IMR-90 (cell line): Measurements from ENCODE around the gene PCDHA12. TPM values are rescaled to one million over a fixed set of nuclear protein-coding genes. Genes with fewer than 3 reads are reported as not detected.

Experiments
- ATAC-seq: fragments of 200-7000 bp; cut with Tn5 transposase; 2 replicates; pipeline ENCODE4 v1.9.1; 2020; ENCODE audit warnings: low read depth, mild to moderate bottlenecking, moderate library complexity
- BruUV-seq: library from RNA; stranded (reverse); fragments of 400-500 nt; replicated peaks from 2 replicates; lab custom pipeline; 2021; lab: Mats Ljungman, UMichigan
- CTCF ChIA-PET: fragments of 300-600 bp; formaldehyde crosslinking; extraction: SDS; loops from one replicate; lab custom pipeline; 2021; ENCODE audit warnings: antibody characterized with exemption; lab: Yijun Ruan, JAX
- POLR2A ChIA-PET: fragments of 300-600 bp; sonication (Branson Sonifier 250); formaldehyde crosslinking; loops from one replicate; lab custom pipeline; 2022; ENCODE audit warnings: antibody characterized with exemption; ENCODE audit not compliant: unreplicated experiment; lab: Charles Lee
- DNase-seq: peaks from one replicate; pipeline ENCODE4 v3.0.0; 2013
- H2AFZ ChIP-seq: replicated peaks from 2 replicates; pipeline ENCODE3; 2013; ENCODE audit warnings: low read length, mild to moderate bottlenecking; ENCODE audit not compliant: poor library complexity
- H2AK5ac ChIP-seq: 2 replicates; pipeline ENCODE4 v1.6.1; 2013; ENCODE audit warnings: low read depth, low read length, inconsistent platforms
- H2AK9ac ChIP-seq: replicated peaks from 2 replicates; pipeline ENCODE3; 2013; ENCODE audit warnings: mild to moderate bottlenecking, low read depth, low read length, moderate library complexity; ENCODE audit not compliant: poor library complexity
- H2BK120ac ChIP-seq: 2 replicates; pipeline ENCODE4 v1.6.1; 2013; ENCODE audit warnings: low read depth, low read length, inconsistent platforms
- H2BK15ac ChIP-seq: 3 replicates; pipeline ENCODE4 v1.6.1; 2013; ENCODE audit warnings: low read depth, low read length, inconsistent platforms
- H2BK20ac ChIP-seq: 2 replicates; pipeline ENCODE4 v1.6.1; 2013; ENCODE audit warnings: low read depth, mild to moderate bottlenecking, inconsistent platforms, low read length, moderate library complexity
- H2BK5ac ChIP-seq: 2 replicates; pipeline ENCODE4 v1.6.1; 2013; ENCODE audit warnings: mild to moderate bottlenecking, low read depth, low read length, inconsistent platforms; ENCODE audit not compliant: poor library complexity, severe bottlenecking
- H3K14ac ChIP-seq: replicated peaks from 2 replicates; pipeline ENCODE4 v1.6.1; 2013; ENCODE audit warnings: low read depth, low read length, inconsistent platforms
- H3K18ac ChIP-seq: 2 replicates; pipeline ENCODE4 v1.6.1; 2013; ENCODE audit warnings: low read depth, low read length, control low read depth
- H3K23ac ChIP-seq: 2 replicates; pipeline ENCODE4 v1.6.1; 2013; ENCODE audit warnings: low read depth, low read length, inconsistent platforms
- H3K27ac ChIP-seq: 2 replicates; pipeline ENCODE4 v1.5.1; 2013; ENCODE audit warnings: mild to moderate bottlenecking, control low read depth, low read length; ENCODE audit not compliant: insufficient read depth
- H3K27me3 ChIP-seq: 2 replicates; pipeline ENCODE4 v1.6.1; 2013; ENCODE audit warnings: low read length; ENCODE audit not compliant: control insufficient read depth, insufficient read depth
- H3K36me3 ChIP-seq: 2 replicates; pipeline ENCODE4 v1.6.1; 2013; ENCODE audit warnings: low read length, mixed read lengths; ENCODE audit not compliant: control insufficient read depth, insufficient read depth
- H3K4ac ChIP-seq: 2 replicates; pipeline ENCODE4 v1.6.1; 2013; ENCODE audit warnings: low read depth, low read length, inconsistent platforms
- H3K4me1 ChIP-seq: 2 replicates; pipeline ENCODE4 v1.6.1; 2013; ENCODE audit warnings: low read length, mixed read lengths; ENCODE audit not compliant: control insufficient read depth, insufficient read depth
- H3K4me2 ChIP-seq: 2 replicates; pipeline ENCODE4 v1.6.1; 2013; ENCODE audit warnings: low read depth, mild to moderate bottlenecking, control low read depth, low read length, moderate library complexity
- H3K4me3 ChIP-seq: 2 replicates; pipeline ENCODE4 v1.5.1; 2013; ENCODE audit warnings: low read depth, mild to moderate bottlenecking, control low read depth, low read length, moderate library complexity; ENCODE audit not compliant: insufficient read depth
- H3K56ac ChIP-seq: 2 replicates; pipeline ENCODE4 v1.6.1; 2013; ENCODE audit warnings: low read length, inconsistent platforms; ENCODE audit not compliant: insufficient read depth; ENCODE audit errors: extremely low read depth
- H3K79me1 ChIP-seq, 2 experiments: 2 replicates each; pipeline ENCODE4 v1.6.1; 2013; ENCODE audit warnings: low read length in 2 of 2, inconsistent platforms in 1 of 2, low read depth in 1 of 2
- H3K9ac ChIP-seq: 2 replicates; pipeline ENCODE4 v1.6.1; 2013; ENCODE audit warnings: low read depth, low read length, control low read depth
- H3K9me1 ChIP-seq: 2 replicates; pipeline ENCODE4 v1.6.1; 2013; ENCODE audit warnings: low read length, inconsistent platforms; ENCODE audit not compliant: insufficient read depth
- H3K9me3 ChIP-seq: 2 replicates; pipeline ENCODE4 v1.6.1; 2013; ENCODE audit warnings: low read length; ENCODE audit not compliant: control insufficient read depth, insufficient read depth
- H4K20me1 ChIP-seq: 2 replicates; pipeline ENCODE4 v1.6.1; 2013; ENCODE audit warnings: low read length, inconsistent platforms; ENCODE audit not compliant: insufficient read depth
- H4K5ac ChIP-seq: 2 replicates; pipeline ENCODE4 v1.6.1; 2013; ENCODE audit warnings: mild to moderate bottlenecking, low read depth, low read length, control low read depth
- H4K8ac ChIP-seq, 2 experiments: 2 replicates each; pipeline ENCODE4 v1.6.1; 2013; ENCODE audit warnings: low read depth in 2 of 2, low read length in 2 of 2, control low read depth in 1 of 2, inconsistent platforms in 1 of 2
- H4K91ac ChIP-seq: 2 replicates; pipeline ENCODE4 v1.6.1; 2013; ENCODE audit warnings: low read depth, low read length, inconsistent platforms; ENCODE audit not compliant: insufficient read depth
- BHLHE40 ChIP-seq: fragments of 150-350 bp; IDR thresholded peaks from 2 replicates; pipeline ENCODE4 v1.6.1; 2016; ENCODE audit warnings: mild to moderate bottlenecking, low read depth, low read length
- CEBPB ChIP-seq: IDR thresholded peaks from 2 replicates; pipeline ENCODE4 v1.6.1; 2012; ENCODE audit warnings: low read depth, low read length, improper control_type of control experiment
- CHD1 ChIP-seq: IDR thresholded peaks from 2 replicates; pipeline ENCODE4 v1.6.1; 2012; ENCODE audit warnings: low read depth, low read length, improper control_type of control experiment
- FOS ChIP-seq: fragments of 150-350 bp; IDR thresholded peaks from 2 replicates; pipeline ENCODE4 v1.6.1; 2016; ENCODE audit warnings: low read depth, low read length
- MAFK ChIP-seq: IDR thresholded peaks from 2 replicates; pipeline ENCODE4 v1.6.1; 2012; ENCODE audit warnings: low read depth, low read length, improper control_type of control experiment
- MAZ ChIP-seq: IDR thresholded peaks from 2 replicates; pipeline ENCODE4 v1.6.1; 2012; ENCODE audit warnings: low read depth, mild to moderate bottlenecking, low read length, improper control_type of control experiment, moderate library complexity, borderline replicate concordance
- MXI1 ChIP-seq: IDR thresholded peaks from 2 replicates; pipeline ENCODE4 v1.6.1; 2012; ENCODE audit warnings: low read depth, mild to moderate bottlenecking, low read length, moderate library complexity, borderline replicate concordance
- NFE2L2 ChIP-seq: fragments of 150-350 bp; IDR thresholded peaks from 2 replicates; pipeline ENCODE4 v1.6.1; 2016; ENCODE audit warnings: low read depth, mild to moderate bottlenecking, low read length
- POLR2A ChIP-seq: IDR thresholded peaks from 2 replicates; pipeline ENCODE4 v1.6.1; 2012; ENCODE audit warnings: mild to moderate bottlenecking, low read depth, low read length
- RAD21 ChIP-seq: IDR thresholded peaks from 2 replicates; pipeline ENCODE4 v1.6.1; 2012; ENCODE audit warnings: low read length, improper control_type of control experiment
- RCOR1 ChIP-seq: IDR thresholded peaks from 2 replicates; pipeline ENCODE4 v1.6.1; 2012; ENCODE audit warnings: mild to moderate bottlenecking, low read length, improper control_type of control experiment; ENCODE audit not compliant: insufficient replicate concordance
- RFX5 ChIP-seq: IDR thresholded peaks from 2 replicates; pipeline ENCODE4 v1.8.0; 2012; ENCODE audit warnings: low read depth, mild to moderate bottlenecking, low read length, moderate library complexity
- SMC3 ChIP-seq: fragments of 150-350 bp; IDR thresholded peaks from 2 replicates; pipeline ENCODE4 v1.6.1; 2016; ENCODE audit warnings: low read depth, mild to moderate bottlenecking, antibody characterized with exemption, low read length, moderate library complexity
- WGBS, 2 experiments: methylation state at CpG; one replicate each; pipeline versions ENCODE4 v1.1.5 to v1.1.7; 2013; ENCODE audit warnings: missing lambda C conversion rate in 2 of 2; ENCODE audit not compliant: insufficient read length in 1 of 2; ENCODE audit errors: extremely low coverage in 2 of 2; 5-methylcytosine and 5-hydroxymethylcytosine counted together
- dilution Hi-C: fragments of 300-500 bp; cut with HindIII; formaldehyde crosslinking; loops from one replicate; pipeline ENCODE4 v1.14.3; 2018; ENCODE audit warnings: low sequenced_read_pairs; ENCODE audit not compliant: unreplicated experiment
- in situ Hi-C: fragments of 300-500 bp; cut with MboI; formaldehyde crosslinking; loops from 3 replicates; pipeline ENCODE4 v1.14.3; 2019; ENCODE audit warnings: low sequenced_read_pairs, inconsistent platforms, mixed read lengths
- intact Hi-C: fragments of 100-400 bp; cut with micrococcal nuclease; formaldehyde crosslinking; loops from 2 replicates; pipeline ENCODE4 v1.10.0; 2022
- polyA plus RNA-seq, 3 experiments: library from polyadenylated mRNA; depleted of rRNA; stranded (reverse); fragments of >200 nt; gene quantifications; 2 replicates each; pipeline ENCODE4 v1.2.3, GENCODE V29; 2012; ENCODE audit warnings: low replicate concordance in 1 of 3
- total RNA-seq: library from RNA; depleted of rRNA; stranded (reverse); fragments of >200 nt; gene quantifications from 2 replicates; pipeline ENCODE4 v1.2.3, GENCODE V29; 2012
- TF ChIP-seq, protein P1 (sequence below): fragments of 150-350 bp; IDR thresholded peaks from 2 replicates; pipeline ENCODE4 v1.6.1; 2016; ENCODE audit warnings: low read depth, mild to moderate bottlenecking, low read length, moderate library complexity, borderline replicate concordance
- TF ChIP-seq, protein P2 (sequence below): fragments of 150-350 bp; IDR thresholded peaks from 2 replicates; pipeline ENCODE4 v1.6.1; 2017; ENCODE audit warnings: mild to moderate bottlenecking, antibody characterized with exemption, low read length, low read depth
- TF ChIP-seq, protein P3 (sequence below): conservative IDR thresholded peaks from 2 replicates; pipeline ENCODE4 v1.5.1; 2012; ENCODE audit warnings: mild to moderate bottlenecking, low read depth, low read length, improper control_type of control experiment

PCDHA12 gene
- total and polyA plus RNA-seq, 2 of the 4 experiments (the other 2 are of a cell fraction): not detected

DNA sequence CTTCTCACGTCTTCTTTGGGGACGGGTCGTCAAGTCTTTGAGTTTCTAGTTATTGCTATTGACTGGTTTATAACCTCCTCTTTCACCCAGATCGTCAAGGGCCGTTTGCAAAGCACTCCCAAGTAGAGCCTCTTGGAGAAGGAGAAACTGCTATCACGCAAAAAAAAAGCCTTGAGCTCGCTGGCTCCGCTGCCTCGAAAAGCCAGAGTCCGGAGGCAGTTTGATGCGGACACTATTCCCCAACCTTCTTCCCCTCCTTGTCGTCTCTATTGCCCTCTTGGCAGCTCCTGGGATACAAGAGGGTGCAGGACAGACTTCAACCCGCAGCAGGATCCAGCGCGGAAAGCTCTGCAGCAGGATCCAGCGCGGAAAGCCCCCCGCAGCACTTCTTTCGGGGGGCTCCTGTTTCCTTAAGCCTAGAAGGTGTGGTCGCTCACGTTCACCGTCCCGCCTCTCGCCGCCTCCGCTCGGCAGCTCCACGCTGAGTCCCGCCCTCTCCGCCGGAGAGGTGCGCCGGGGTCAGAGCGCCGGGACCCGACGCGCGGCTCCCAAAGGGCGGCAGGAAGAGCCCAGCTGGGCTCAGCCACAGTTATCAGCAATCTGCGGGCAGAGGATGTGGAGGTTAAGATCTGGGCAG, 50.8 kb downstream of the PCDHA12 start, which contains the start of gene PCDHAC1:
Gene PCDHAC1 (plus strand): TSS at position 494 of the 637 bp plus-strand sequence. CDS start 594 bp downstream, outside the sequence.
- no peak for ATAC-seq
- ChIA-PET POLR2A (no interaction called here), CTCF (no interaction called here)
- in situ Hi-C loops: no loop called here
- Histone ChIP-seq H2BK20ac (no peak within 1 kb of the TSS), H3K9me3 (peaks cover 11% of the 10 kb centered on the region), H3K23ac (no peak within 1 kb of the TSS), H3K9me1 (no peaks in the 10 kb centered on the region), H3K27me3 (no peaks in the 10 kb centered on the region), H3K4ac (no peak within 1 kb of the TSS), H2AK9ac (no peak within 1 kb of the TSS), H3K4me3 (peak within 1 kb of the TSS; percentile 21; the same call in 1 of the 2 replicates), H2BK5ac (no peak within 1 kb of the TSS), H3K27ac (no peak within 1 kb of the TSS), H4K5ac (no peak within 1 kb of the TSS), H2AFZ (peak within 1 kb of the TSS; percentile 72), H4K20me1 (no peaks in the 10 kb centered on the region), H2BK120ac (no peak within 1 kb of the TSS), H3K18ac (no peak within 1 kb of the TSS), H2BK15ac (no peak within 1 kb of the TSS), H4K8ac (no peak within 1 kb of the TSS), H3K4me2 (peak within 1 kb of the TSS; percentile 64), H4K91ac (no peak within 1 kb of the TSS), H3K4me1 (no peaks in the 10 kb centered on the region), H3K79me1 (no peaks in the 10 kb centered on the region), H3K14ac (no peak within 1 kb of the TSS), H3K36me3 (no peaks in the 10 kb centered on the region), H2AK5ac (no peak within 1 kb of the TSS), H3K56ac (no peak within 1 kb of the TSS), H3K9ac (no peak within 1 kb of the TSS)
- TF ChIP-seq, protein P1, sequence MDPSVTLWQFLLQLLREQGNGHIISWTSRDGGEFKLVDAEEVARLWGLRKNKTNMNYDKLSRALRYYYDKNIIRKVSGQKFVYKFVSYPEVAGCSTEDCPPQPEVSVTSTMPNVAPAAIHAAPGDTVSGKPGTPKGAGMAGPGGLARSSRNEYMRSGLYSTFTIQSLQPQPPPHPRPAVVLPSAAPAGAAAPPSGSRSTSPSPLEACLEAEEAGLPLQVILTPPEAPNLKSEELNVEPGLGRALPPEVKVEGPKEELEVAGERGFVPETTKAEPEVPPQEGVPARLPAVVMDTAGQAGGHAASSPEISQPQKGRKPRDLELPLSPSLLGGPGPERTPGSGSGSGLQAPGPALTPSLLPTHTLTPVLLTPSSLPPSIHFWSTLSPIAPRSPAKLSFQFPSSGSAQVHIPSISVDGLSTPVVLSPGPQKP: no peak
- no peak for TF ChIP-seq CEBPB
- no peak for TF ChIP-seq RFX5
- no peak for TF ChIP-seq SMC3
- no peak for TF ChIP-seq FOS
- TF ChIP-seq MAZ: no peak
- TF ChIP-seq CHD1: no peak
- no peak for TF ChIP-seq RCOR1
- TF ChIP-seq BHLHE40: no peak
- no peak for TF ChIP-seq NFE2L2
- TF ChIP-seq MAFK: no peak
- TF ChIP-seq, protein P2, sequence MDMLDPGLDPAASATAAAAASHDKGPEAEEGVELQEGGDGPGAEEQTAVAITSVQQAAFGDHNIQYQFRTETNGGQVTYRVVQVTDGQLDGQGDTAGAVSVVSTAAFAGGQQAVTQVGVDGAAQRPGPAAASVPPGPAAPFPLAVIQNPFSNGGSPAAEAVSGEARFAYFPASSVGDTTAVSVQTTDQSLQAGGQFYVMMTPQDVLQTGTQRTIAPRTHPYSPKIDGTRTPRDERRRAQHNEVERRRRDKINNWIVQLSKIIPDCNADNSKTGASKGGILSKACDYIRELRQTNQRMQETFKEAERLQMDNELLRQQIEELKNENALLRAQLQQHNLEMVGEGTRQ: no peak
- TF ChIP-seq, protein P3, sequence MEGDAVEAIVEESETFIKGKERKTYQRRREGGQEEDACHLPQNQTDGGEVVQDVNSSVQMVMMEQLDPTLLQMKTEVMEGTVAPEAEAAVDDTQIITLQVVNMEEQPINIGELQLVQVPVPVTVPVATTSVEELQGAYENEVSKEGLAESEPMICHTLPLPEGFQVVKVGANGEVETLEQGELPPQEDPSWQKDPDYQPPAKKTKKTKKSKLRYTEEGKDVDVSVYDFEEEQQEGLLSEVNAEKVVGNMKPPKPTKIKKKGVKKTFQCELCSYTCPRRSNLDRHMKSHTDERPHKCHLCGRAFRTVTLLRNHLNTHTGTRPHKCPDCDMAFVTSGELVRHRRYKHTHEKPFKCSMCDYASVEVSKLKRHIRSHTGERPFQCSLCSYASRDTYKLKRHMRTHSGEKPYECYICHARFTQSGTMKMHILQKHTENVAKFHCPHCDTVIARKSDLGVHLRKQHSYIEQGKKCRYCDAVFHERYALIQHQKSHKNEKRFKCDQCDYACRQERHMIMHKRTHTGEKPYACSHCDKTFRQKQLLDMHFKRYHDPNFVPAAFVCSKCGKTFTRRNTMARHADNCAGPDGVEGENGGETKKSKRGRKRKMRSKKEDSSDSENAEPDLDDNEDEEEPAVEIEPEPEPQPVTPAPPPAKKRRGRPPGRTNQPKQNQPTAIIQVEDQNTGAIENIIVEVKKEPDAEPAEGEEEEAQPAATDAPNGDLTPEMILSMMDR: no peak
- TF ChIP-seq MXI1: no peak
- TF ChIP-seq POLR2A: no peak
- no peak for TF ChIP-seq RAD21
- no TSS peak for BruUV-seq
- 6% methylated on average over 6 of the region's 41 CpGs; no CpG with 5 or more reads in 1 of the 2 experiments for WGBS, 2 experiments
- dilution Hi-C loops: no loop called here
- no peak for DNase-seq
- intact Hi-C loops: no loop called here
